Neural crest cell (in vitro differentiated cells): ENCODE results near the gene MPZL1. TPM values are rescaled to one million over a fixed set of nuclear protein-coding genes. Genes with fewer than 3 reads are reported as not detected.

Source experiments
- DNase-seq: peaks from one replicate; pipeline ENCODE4 v3.0.0; 2021; ENCODE audit warnings: low read depth, mixed read lengths, low spot score
- H3K27ac Mint-ChIP-seq: one replicate; pipeline ENCODE4 v1.8.0; 2021; ENCODE audit warnings: mild to moderate bottlenecking, mixed read lengths; ENCODE audit not compliant: unreplicated experiment
- H3K27me3 Mint-ChIP-seq: 2 replicates; pipeline ENCODE4 v1.8.0; 2021; ENCODE audit warnings: low read depth, mild to moderate bottlenecking, mixed read lengths
- H3K36me3 Mint-ChIP-seq: 2 replicates; pipeline ENCODE4 v1.8.0; 2021; ENCODE audit warnings: low read depth, mild to moderate bottlenecking, mixed read lengths
- H3K4me1 Mint-ChIP-seq: 2 replicates; pipeline ENCODE4 v1.8.0; 2021; ENCODE audit warnings: mixed read lengths
- H3K4me3 Mint-ChIP-seq: one replicate; pipeline ENCODE4 v1.8.0; 2021; ENCODE audit warnings: mild to moderate bottlenecking, mixed read lengths
- H3K9me3 Mint-ChIP-seq: 2 replicates; pipeline ENCODE4 v1.8.0; 2021; ENCODE audit warnings: mixed read lengths
- total RNA-seq: library from RNA; stranded (reverse); gene quantifications from 2 replicates; pipeline ENCODE4 v1.2.1, GENCODE V29; 2021
- TF ChIP-seq, protein P1 (sequence below): fragments of 200-600 bp; sonication (generic); conservative IDR thresholded peaks from 2 replicates; pipeline ENCODE4 v1.5.0; 2021; ENCODE audit warnings: antibody characterized with exemption, mild to moderate bottlenecking

The MPZL1 gene
- total RNA-seq, 1 donor from 2014 or later: 114 TPM

GRCh38 chr1:167714098-167714438 lies 7.7 kb upstream of the MPZL1 start:
- no peak for DNase-seq
- H3K4me1 Mint-ChIP-seq: peaks cover 32% of the 10 kb centered on the region
- peaks cover 9% of the 10 kb centered on the region for H3K36me3 Mint-ChIP-seq

GRCh38 chr1:167714439-167715156 lies 7.2 kb upstream of the MPZL1 start:
- peaks cover 31% of the 10 kb centered on the region for H3K4me1 Mint-ChIP-seq
- H3K4me3 Mint-ChIP-seq: peak overlapping the region; percentile 94
- TF ChIP-seq, protein P1, sequence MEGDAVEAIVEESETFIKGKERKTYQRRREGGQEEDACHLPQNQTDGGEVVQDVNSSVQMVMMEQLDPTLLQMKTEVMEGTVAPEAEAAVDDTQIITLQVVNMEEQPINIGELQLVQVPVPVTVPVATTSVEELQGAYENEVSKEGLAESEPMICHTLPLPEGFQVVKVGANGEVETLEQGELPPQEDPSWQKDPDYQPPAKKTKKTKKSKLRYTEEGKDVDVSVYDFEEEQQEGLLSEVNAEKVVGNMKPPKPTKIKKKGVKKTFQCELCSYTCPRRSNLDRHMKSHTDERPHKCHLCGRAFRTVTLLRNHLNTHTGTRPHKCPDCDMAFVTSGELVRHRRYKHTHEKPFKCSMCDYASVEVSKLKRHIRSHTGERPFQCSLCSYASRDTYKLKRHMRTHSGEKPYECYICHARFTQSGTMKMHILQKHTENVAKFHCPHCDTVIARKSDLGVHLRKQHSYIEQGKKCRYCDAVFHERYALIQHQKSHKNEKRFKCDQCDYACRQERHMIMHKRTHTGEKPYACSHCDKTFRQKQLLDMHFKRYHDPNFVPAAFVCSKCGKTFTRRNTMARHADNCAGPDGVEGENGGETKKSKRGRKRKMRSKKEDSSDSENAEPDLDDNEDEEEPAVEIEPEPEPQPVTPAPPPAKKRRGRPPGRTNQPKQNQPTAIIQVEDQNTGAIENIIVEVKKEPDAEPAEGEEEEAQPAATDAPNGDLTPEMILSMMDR: no peak
- H3K27ac Mint-ChIP-seq: peak overlapping the region; percentile 94
- peaks cover 9% of the 10 kb centered on the region for H3K36me3 Mint-ChIP-seq
- H3K27me3 Mint-ChIP-seq: peaks cover 41% of the 10 kb centered on the region
- peaks cover 2% of the 10 kb centered on the region for H3K9me3 Mint-ChIP-seq
- DNase-seq: peak; percentile 97

More at GRCh38 chr1:167714098-167714438, 7.7 kb upstream of the MPZL1 start:
- H3K4me3 Mint-ChIP-seq: peak overlapping the region; percentile 94
- TF ChIP-seq, protein P1: no peak
- peaks cover 2% of the 10 kb centered on the region for H3K9me3 Mint-ChIP-seq
- peaks cover 37% of the 10 kb centered on the region for H3K27me3 Mint-ChIP-seq
- no peak overlapping the region for H3K27ac Mint-ChIP-seq

DNA sequence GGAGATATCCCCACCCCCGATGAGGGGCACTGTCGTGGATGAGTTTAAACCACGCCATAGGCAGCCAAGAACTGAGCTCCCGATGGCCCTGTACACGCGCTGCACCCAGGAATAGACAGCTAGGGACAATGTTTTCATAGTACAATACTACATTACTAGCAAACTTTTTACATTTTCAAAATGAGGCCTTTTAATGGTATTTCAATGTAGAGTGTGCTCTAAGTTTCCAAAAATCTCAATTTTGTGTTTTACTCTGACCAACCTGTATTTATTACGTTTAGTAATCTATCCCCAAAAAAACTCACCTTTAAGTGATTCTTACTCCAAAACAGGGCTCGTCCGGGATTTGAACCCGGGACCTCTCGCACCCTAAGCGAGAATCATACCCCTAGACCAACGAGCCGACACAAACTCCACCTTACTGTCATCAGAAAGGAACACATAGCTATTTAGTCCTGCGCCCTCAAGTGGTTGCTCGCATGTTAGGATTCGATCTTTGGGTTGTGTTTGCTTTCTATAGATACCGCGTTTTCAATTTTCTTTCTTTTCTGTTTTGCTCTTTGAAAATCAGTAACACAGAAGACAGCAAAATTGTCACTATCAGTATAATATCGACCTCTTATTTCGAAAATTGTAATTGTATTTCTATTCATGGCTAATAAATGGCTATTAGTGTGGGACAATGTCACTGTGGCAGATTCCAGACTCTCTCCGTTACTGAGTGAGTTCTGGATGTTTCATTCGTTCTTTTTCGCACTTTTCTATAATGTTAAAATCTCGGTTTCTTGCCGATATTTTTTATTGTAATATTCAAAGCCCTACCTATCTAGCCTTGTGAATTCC lies 6.4 kb upstream of the MPZL1 start:
- Mint-ChIP-seq H3K4me1 (peaks cover 31% of the 10 kb centered on the region), H3K9me3 (peaks cover 2% of the 10 kb centered on the region), H3K4me3 (peak overlapping the region; percentile 94), H3K36me3 (peaks cover 9% of the 10 kb centered on the region), H3K27me3 (peaks cover 41% of the 10 kb centered on the region), H3K27ac (peak overlapping the region; percentile 94)
- TF ChIP-seq, protein P1: peak; percentile 88
- DNase-seq: peak; percentile 93

DNA sequence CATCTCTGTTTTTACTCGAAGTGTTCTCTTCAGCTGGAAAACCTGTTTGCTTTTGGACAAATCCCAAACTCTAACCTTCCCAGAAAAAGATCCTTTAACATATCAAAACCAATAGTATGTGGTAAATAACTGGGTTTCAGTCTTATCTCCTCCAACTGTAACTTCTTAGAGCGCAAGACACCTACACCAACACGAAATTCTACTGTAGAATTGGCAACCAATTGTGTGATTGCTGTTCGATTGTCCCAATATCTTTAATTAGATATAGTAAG lies 5.8 kb upstream of the MPZL1 start:
- peak overlapping the region; percentile 94 for H3K4me3 Mint-ChIP-seq
- H3K27ac Mint-ChIP-seq: peak overlapping the region; percentile 90
- peaks cover 2% of the 10 kb centered on the region for H3K9me3 Mint-ChIP-seq
- H3K27me3 Mint-ChIP-seq: peaks cover 41% of the 10 kb centered on the region
- peaks cover 9% of the 10 kb centered on the region for H3K36me3 Mint-ChIP-seq
- H3K4me1 Mint-ChIP-seq: peaks cover 35% of the 10 kb centered on the region
- TF ChIP-seq, protein P1: no peak
- no peak for DNase-seq

- Mint-ChIP-seq H3K4me3 (peak overlapping the region; percentile 94), H3K27ac (no peak overlapping the region), H3K36me3 (peaks cover 9% of the 10 kb centered on the region), H3K9me3 (peaks cover 2% of the 10 kb centered on the region), H3K4me1 (peaks cover 44% of the 10 kb centered on the region), H3K27me3 (peaks cover 36% of the 10 kb centered on the region)
- TF ChIP-seq, protein P1: no peak
- DNase-seq: no peak
These were observed 4.4 kb upstream of the MPZL1 start for GRCh38 chr1:167717351-167717750.
